ENCODE data around the gene RAB3IL1. TPM values are rescaled to one million over a fixed set of nuclear protein-coding genes. Genes with fewer than 3 reads are reported as not detected.
"Not testable (repeated sequence)": the region's sequence is repeated elsewhere in the genome, so short reads cannot be mapped to it uniquely, and the experiment has no call there.

RAB3IL1 gene
- total RNA-seq, 2 experiments from 2014 or later, result not detected

- CTCF ChIA-PET, result interaction anchor here (1.3 to 5.3 kb wide), 5 partner anchors 12 to 196 kb away, joined by 3 to 28 read pairs (median 8); no protein-coding TSS in a partner anchor
- intact Hi-C loops (cut with micrococcal nuclease), result no loop called here
- H3K27me3 Mint-ChIP-seq, result no peaks in the 10 kb centered on the region
These were observed 31.4 kb downstream of the RAB3IL1 start for GRCh38 chr11:61885784-61886580.

GRCh38 chr11:61885166-61885778 is 32.1 kb downstream of the RAB3IL1 start:
- DNase-seq (no peak), ATAC-seq (no peak)
- H3K9me3 Mint-ChIP-seq, result no peaks in the 10 kb centered on the region
- intact Hi-C loops (cut with micrococcal nuclease), result no loop called here
- no peaks in the 10 kb centered on the region for H3K36me3 Mint-ChIP-seq (ENCODE audit: low read depth)
- H3K4me1 Mint-ChIP-seq (ENCODE audit: low read depth), result no peaks in the 10 kb centered on the region
- H3K27me3 Mint-ChIP-seq, result no peaks in the 10 kb centered on the region
- ChIA-PET POLR2A (no interaction called here), CTCF (interaction anchor here (1.3 to 5.3 kb wide), 4 partner anchors 13 to 196 kb away, joined by 3 to 28 read pairs (median 8); no protein-coding TSS in a partner anchor)
- H3K4me3 Mint-ChIP-seq, result no peak overlapping the region
- no peak for TF ChIP-seq CTCF (IDR thresholded peaks at IDR 0.05)
- no peak overlapping the region for H3K27ac Mint-ChIP-seq

More at GRCh38 chr11:61885784-61886580, 31.4 kb downstream of the RAB3IL1 start:
- Mint-ChIP-seq H3K36me3 (ENCODE audit: low read depth) (no peaks in the 10 kb centered on the region), H3K27ac (no peak overlapping the region), H3K4me3 (no peak overlapping the region), H3K4me1 (ENCODE audit: low read depth) (peaks cover 2% of the 10 kb centered on the region), H3K9me3 (no peaks in the 10 kb centered on the region)
- TF ChIP-seq CTCF (IDR thresholded peaks at IDR 0.05), result no peak
- ATAC-seq (no peak), DNase-seq (no peak)
- POLR2A ChIA-PET, result no interaction called here

GRCh38 chr11:61883947-61884346 is 33.4 kb downstream of the RAB3IL1 start:
- no peaks in the 10 kb centered on the region for H3K9me3 Mint-ChIP-seq
- intact Hi-C loops (cut with micrococcal nuclease), result no loop called here
- CTCF ChIA-PET, result interaction anchor here (1.2 to 5.8 kb wide), 7 partner anchors 12 to 224 kb away, joined by 3 to 50 read pairs (median 5); no protein-coding TSS in a partner anchor
- no peak for TF ChIP-seq CTCF (IDR thresholded peaks at IDR 0.05)
- no peak overlapping the region for H3K4me3 Mint-ChIP-seq
- no peak overlapping the region for H3K27ac Mint-ChIP-seq
- H3K4me1 Mint-ChIP-seq (ENCODE audit: low read depth), result no peaks in the 10 kb centered on the region
- POLR2A ChIA-PET, result no interaction called here
- no peaks in the 10 kb centered on the region for H3K27me3 Mint-ChIP-seq
- no peaks in the 10 kb centered on the region for H3K36me3 Mint-ChIP-seq (ENCODE audit: low read depth)
- DNase-seq (no peak), ATAC-seq (no peak)

GRCh38 chr11:61883327-61883726 is 34.0 kb downstream of the RAB3IL1 start:
- no peak for TF ChIP-seq CTCF (IDR thresholded peaks at IDR 0.05)
- no peak for DNase-seq
- no peaks in the 10 kb centered on the region for H3K36me3 Mint-ChIP-seq (ENCODE audit: low read depth)
- ATAC-seq, result no peak
- H3K27me3 Mint-ChIP-seq, result no peaks in the 10 kb centered on the region
- intact Hi-C loops (cut with micrococcal nuclease), result no loop called here
- no peaks in the 10 kb centered on the region for H3K4me1 Mint-ChIP-seq (ENCODE audit: low read depth)
- no peaks in the 10 kb centered on the region for H3K9me3 Mint-ChIP-seq
- POLR2A ChIA-PET, result no interaction called here
- CTCF ChIA-PET, result interaction anchor here (1.2 to 5.8 kb wide), 6 partner anchors 11 to 225 kb away, joined by 3 to 50 read pairs (median 4); no protein-coding TSS in a partner anchor
- H3K4me3 Mint-ChIP-seq, result no peak overlapping the region
- H3K27ac Mint-ChIP-seq, result no peak overlapping the region

- POLR2A ChIA-PET, result no interaction called here
- no peaks in the 10 kb centered on the region for H3K4me1 Mint-ChIP-seq (ENCODE audit: low read depth)
These were observed 34.5 kb downstream of the RAB3IL1 start for GRCh38 chr11:61882879-61883278.

GRCh38 chr11:61882267-61882666 is 35.1 kb downstream of the RAB3IL1 start:
- H3K27me3 Mint-ChIP-seq; H3K4me1 Mint-ChIP-seq (ENCODE audit: low read depth); H3K27ac Mint-ChIP-seq; ATAC-seq; intact Hi-C loops (cut with micrococcal nuclease); POLR2A ChIA-PET; H3K4me3 Mint-ChIP-seq; H3K9me3 Mint-ChIP-seq; DNase-seq; H3K36me3 Mint-ChIP-seq (ENCODE audit: low read depth): not testable (repeated sequence)
- CTCF ChIA-PET, result interaction anchor here (4.6 to 5.8 kb wide), 2 partner anchors 16 to 200 kb away, joined by 23 to 50 read pairs; no protein-coding TSS in a partner anchor

More at GRCh38 chr11:61882879-61883278, 34.5 kb downstream of the RAB3IL1 start:
- TF ChIP-seq CTCF (IDR thresholded peaks at IDR 0.05), result no peak
- intact Hi-C loops (cut with micrococcal nuclease), result no loop called here
- H3K27me3 Mint-ChIP-seq, result no peaks in the 10 kb centered on the region
- H3K4me3 Mint-ChIP-seq, result no peak overlapping the region
- H3K36me3 Mint-ChIP-seq (ENCODE audit: low read depth), result no peaks in the 10 kb centered on the region
- H3K9me3 Mint-ChIP-seq, result no peaks in the 10 kb centered on the region
- DNase-seq, result no peak
- H3K27ac Mint-ChIP-seq, result no peak overlapping the region
- ATAC-seq, result no peak
- CTCF ChIA-PET, result interaction anchor here (1.2 to 5.8 kb wide), 4 partner anchors 11 to 86 kb away, joined by 3 to 50 read pairs (median 4); no protein-coding TSS in a partner anchor
